Sigmoid colon (tissue), 7 donors: ENCODE results near the gene PRX. TPM values are rescaled to one million over a fixed set of nuclear protein-coding genes. Genes with fewer than 3 reads are reported as not detected.
A peak's percentile ranks its signal among the peaks of the same experiment; 100 is the strongest.

Experiments used
- DNase-seq: peaks from one replicate; pipeline ENCODE4 v3.0.0-alpha.2; 2019
- H3K27ac ChIP-seq, 4 donors: fragments of 200-600 bp; sonication (generic); one replicate each; pipeline ENCODE4 v1.5.1; 2016 to 2019; ENCODE audit warnings: mild to moderate bottlenecking in 1 of 4
- H3K27me3 ChIP-seq, 3 donors: fragments of 200-600 bp; sonication (generic); one replicate each; pipeline ENCODE4 v1.5.1; 2019; ENCODE audit warnings: mild to moderate bottlenecking in 1 of 3
- H3K36me3 ChIP-seq, 4 donors: fragments of 200-600 bp; sonication (generic); one replicate each; pipeline ENCODE4 v1.5.1; 2016 to 2019
- H3K4me1 ChIP-seq, 4 donors: fragments of 200-600 bp; sonication (generic); one replicate each; pipeline ENCODE4 v1.5.1; 2017 to 2019
- H3K4me3 ChIP-seq, 4 donors: fragments of 200-600 bp; sonication (generic); one replicate each; pipeline ENCODE4 v1.5.1; 2017 to 2019; ENCODE audit warnings: mild to moderate bottlenecking in 2 of 4, moderate library complexity in 1 of 4
- H3K9me3 ChIP-seq, 4 donors: fragments of 200-600 bp in 3 of 4; sonication (generic) in 3 of 4; one replicate each; pipeline versions ENCODE4 v1.5.1 to v1.6.1; 2013 to 2019
- CTCF ChIP-seq, 4 experiments: fragments of 450-650 bp in 3 of 4; fragments of 200-600 bp in 1 of 4; IDR thresholded peaks; one replicate each; pipeline ENCODE4 v1.5.1; 2016 to 2019; ENCODE audit warnings: antibody characterized with exemption in 4 of 4, mild to moderate bottlenecking in 3 of 4, moderate library complexity in 2 of 4
- EP300 ChIP-seq, 4 donors: sonication (generic); formaldehyde crosslinking; IDR thresholded peaks; one replicate each; pipeline ENCODE4 v1.6.1; 2017; ENCODE audit warnings: antibody characterized with exemption in 4 of 4
- POLR2A ChIP-seq, 2 donors: fragments of 450-650 bp; IDR thresholded peaks; one replicate each; pipeline ENCODE4 v1.6.1; 2016; ENCODE audit warnings: antibody characterized with exemption in 2 of 2, mild to moderate bottlenecking in 2 of 2, moderate library complexity in 2 of 2
- POLR2AphosphoS5 ChIP-seq, 4 donors: sonication (generic); formaldehyde crosslinking; IDR thresholded peaks; one replicate each; pipeline ENCODE4 v1.6.1; 2017; ENCODE audit warnings: antibody characterized with exemption in 4 of 4
- WGBS, 2 donors: extraction: QIAGEN DNeasy Blood & Tissue Kit; methylation state at CpG; one replicate each; pipeline ENCODE4 v1.1.7; 2013; 5-methylcytosine and 5-hydroxymethylcytosine counted together
- intact Hi-C: fragments of 100-400 bp; cut with DNase I; formaldehyde crosslinking; loops from one replicate; pipeline ENCODE4 v1.15.1; 2023
- polyA plus RNA-seq, 3 donors: library from polyadenylated mRNA; stranded (reverse); fragments of 200-250 nt; gene quantifications; one replicate each; pipeline ENCODE4 v1.2.3, GENCODE V29; 2013
- total RNA-seq, 4 donors: library from RNA; depleted of rRNA; stranded (reverse); fragments of >200 nt; gene quantifications; one replicate each; pipeline ENCODE4 v1.1.0, GENCODE V29; 2016
- donor health status: healthy with polysubstance abuse.
- donor health status: Bipolar disorder and iron deficiency.
- donor health status: healthy.

Gene PRX
- total and polyA plus RNA-seq, 7 donors: 0.69 to 8.6 (median 3.5) TPM

- no peak for TF ChIP-seq EP300 (IDR thresholded peaks at IDR 0.05)
- no peak for TF ChIP-seq POLR2AphosphoS5 (IDR thresholded peaks at IDR 0.05)
- no peak for TF ChIP-seq POLR2A (IDR thresholded peaks at IDR 0.05)
- no peak for TF ChIP-seq CTCF (IDR thresholded peaks at IDR 0.05)
- no peak for DNase-seq
- WGBS, 2 donors: 77 to 80% methylated on average over 3 of the region's 3 CpGs
Observed at GRCh38 chr19:40365010-40365409, 48.2 kb downstream of the PRX start.

GRCh38 chr19:40363069-40363468 lies 50.1 kb downstream of the PRX start:
- intact Hi-C loops: no loop called here
- DNase-seq: no peak
- WGBS, 2 donors: 70 to 87% methylated on average over 5 of the region's 5 CpGs
- Histone ChIP-seq H3K4me3 (no peak overlapping the region), H3K27me3 (no peaks in the 10 kb centered on the region), H3K9me3 (no peaks in the 10 kb centered on the region), H3K27ac (no peak overlapping the region), H3K36me3 (peaks cover 0 to 25% (median 6%) of the 10 kb centered on the region in 4 donors), H3K4me1 (peaks cover 0 to 22% (median 19%) of the 10 kb centered on the region in 4 donors)
- TF ChIP-seq CTCF (IDR thresholded peaks at IDR 0.05) (no peak), POLR2A (IDR thresholded peaks at IDR 0.05) (no peak), EP300 (IDR thresholded peaks at IDR 0.05) (no peak), POLR2AphosphoS5 (IDR thresholded peaks at IDR 0.05) (no peak)

More at GRCh38 chr19:40365010-40365409, 48.2 kb downstream of the PRX start:
- Histone ChIP-seq H3K4me3 (peak overlapping the region in 2 of 4 donors; percentile 44 to 51), H3K9me3 (no peaks in the 10 kb centered on the region), H3K27ac (no peak overlapping the region), H3K27me3 (no peaks in the 10 kb centered on the region), H3K36me3 (peaks cover 4 to 34% (median 10%) of the 10 kb centered on the region in 4 donors), H3K4me1 (peaks cover 0 to 22% (median 18%) of the 10 kb centered on the region in 4 donors)
- intact Hi-C loops: loop anchor here (5.0 kb wide), 1 partner anchor 37 kb away; no protein-coding TSS in a partner anchor

- DNase-seq: no peak
- intact Hi-C loops: no loop called here
- Histone ChIP-seq H3K9me3 (no peaks in the 10 kb centered on the region), H3K4me1 (peaks cover 0 to 25% (median 19%) of the 10 kb centered on the region in 4 donors), H3K27me3 (no peaks in the 10 kb centered on the region), H3K27ac (no peak overlapping the region), H3K36me3 (peaks cover 0 to 15% (median 3%) of the 10 kb centered on the region in 4 donors), H3K4me3 (no peak overlapping the region)
- TF ChIP-seq POLR2A (IDR thresholded peaks at IDR 0.05) (no peak), EP300 (IDR thresholded peaks at IDR 0.05) (no peak), POLR2AphosphoS5 (IDR thresholded peaks at IDR 0.05) (no peak), CTCF (IDR thresholded peaks at IDR 0.05) (no peak)
- 79 to 86% methylated on average over 3 of the region's 3 CpGs for WGBS, 2 donors
Observed at GRCh38 chr19:40362160-40362559, 51.0 kb downstream of the PRX start.

- no peaks in the 10 kb centered on the region for H3K9me3 ChIP-seq
- H3K36me3 ChIP-seq: peaks cover 0 to 9% (median 0%) of the 10 kb centered on the region in 4 donors
- intact Hi-C loops: no loop called here
- TF ChIP-seq POLR2A (IDR thresholded peaks at IDR 0.05) (no peak), EP300 (IDR thresholded peaks at IDR 0.05) (no peak), CTCF (IDR thresholded peaks at IDR 0.05) (no peak), POLR2AphosphoS5 (IDR thresholded peaks at IDR 0.05) (no peak)
- no peaks in the 10 kb centered on the region for H3K27me3 ChIP-seq
- 90 to 91% methylated on average over 12 of the region's 12 CpGs for WGBS, 2 donors
- no peak overlapping the region for H3K4me3 ChIP-seq
- no peak for DNase-seq
- H3K4me1 ChIP-seq: peaks cover 0 to 12% (median 11%) of the 10 kb centered on the region in 4 donors
- no peak overlapping the region for H3K27ac ChIP-seq
Observed at GRCh38 chr19:40360708-40361241, 52.4 kb downstream of the PRX start.
